NCI-H446 (cell line): ENCODE data around the gene OSBPL6.
"Not testable (repeated sequence)": the region's sequence is repeated elsewhere in the genome, so short reads cannot be mapped to it uniquely, and the experiment has no call there.

Experiments used
- DNase-seq, 2 experiments: peaks; one replicate each; lab custom pipeline; 2025; lab: John Stamatoyannopoulos, UW

OSBPL6 gene

GRCh38 chr2:178198441-178198840 is 4.1 kb downstream of the OSBPL6 start:
- not testable (repeated sequence) for DNase-seq

- no peak for DNase-seq
These were observed 5.0 kb downstream of the OSBPL6 start for GRCh38 chr2:178199334-178199733.

DNA sequence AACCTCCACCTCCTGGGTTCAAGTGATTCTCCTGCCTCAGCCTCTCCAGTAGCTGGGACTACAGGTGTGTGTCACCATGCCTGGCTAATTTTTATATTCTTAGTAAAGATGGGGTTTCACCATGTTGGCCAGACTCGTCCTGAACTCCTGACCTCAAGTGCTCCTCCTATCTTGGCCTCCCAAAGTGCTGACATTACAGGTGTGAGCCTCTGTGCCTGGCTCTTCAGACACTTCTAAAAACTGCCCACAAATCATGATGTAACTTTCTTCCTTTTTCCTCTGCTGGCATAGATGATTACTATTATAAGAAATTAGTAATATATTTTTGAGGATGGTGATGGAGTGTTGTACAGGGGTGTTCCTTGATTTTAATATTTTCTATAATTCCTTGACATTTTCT is 6.0 kb downstream of the OSBPL6 start:
- DNase-seq: no peak

DNA sequence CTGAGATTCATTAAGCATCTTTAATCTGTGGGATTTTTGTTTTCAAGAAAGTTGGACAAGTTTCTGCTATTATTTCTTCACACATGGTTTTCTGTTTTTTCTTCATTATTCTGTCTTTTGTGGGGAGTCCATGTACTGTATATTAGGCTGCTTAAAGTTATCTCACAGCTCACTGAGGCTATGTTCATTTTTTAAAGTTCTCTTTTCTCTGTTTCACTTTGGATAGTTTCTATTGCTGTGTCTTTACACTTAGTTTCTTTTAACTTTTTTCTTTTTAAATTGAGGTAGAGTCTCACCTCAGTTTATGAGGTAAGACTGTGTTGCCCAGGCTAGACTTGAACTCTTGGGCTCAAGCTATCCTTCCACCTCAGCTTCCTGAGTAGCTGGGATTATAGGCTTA is 8.6 kb downstream of the OSBPL6 start:
- DNase-seq: no peak

GRCh38 chr2:178204977-178205376 is 10.7 kb downstream of the OSBPL6 start:
- DNase-seq: peak; percentile 44 to 66

DNA sequence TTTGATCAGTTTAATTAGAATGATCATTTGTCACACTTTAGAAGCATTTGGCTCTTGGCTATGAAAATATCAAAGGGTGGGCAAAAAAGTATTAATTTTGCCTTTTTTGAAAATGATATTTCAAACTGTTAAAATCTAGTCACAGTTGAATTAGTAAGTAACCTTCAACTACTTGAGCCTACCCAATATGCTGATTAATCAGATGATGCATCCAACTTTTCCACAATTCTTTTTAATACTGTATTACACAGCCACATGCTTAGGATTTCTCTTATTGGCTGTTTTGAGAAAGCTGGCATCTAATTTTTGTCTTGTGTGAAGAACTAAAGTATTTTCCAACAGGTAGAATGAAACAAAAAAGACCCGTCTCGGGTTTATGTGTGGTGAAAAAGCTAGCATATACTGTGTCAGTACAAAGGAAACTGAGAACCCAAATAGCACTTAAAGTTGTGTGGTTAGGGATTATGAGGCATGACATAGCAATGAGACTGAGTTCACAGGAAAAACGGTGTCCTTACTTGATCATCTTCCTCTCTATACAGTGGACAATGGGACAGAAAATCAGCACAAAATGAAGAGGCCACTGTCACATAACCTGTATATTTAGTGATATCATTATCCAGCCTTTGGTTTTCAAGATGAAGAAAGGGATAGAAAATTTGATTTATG is 11.7 kb downstream of the OSBPL6 start:
- DNase-seq: no peak

DNA sequence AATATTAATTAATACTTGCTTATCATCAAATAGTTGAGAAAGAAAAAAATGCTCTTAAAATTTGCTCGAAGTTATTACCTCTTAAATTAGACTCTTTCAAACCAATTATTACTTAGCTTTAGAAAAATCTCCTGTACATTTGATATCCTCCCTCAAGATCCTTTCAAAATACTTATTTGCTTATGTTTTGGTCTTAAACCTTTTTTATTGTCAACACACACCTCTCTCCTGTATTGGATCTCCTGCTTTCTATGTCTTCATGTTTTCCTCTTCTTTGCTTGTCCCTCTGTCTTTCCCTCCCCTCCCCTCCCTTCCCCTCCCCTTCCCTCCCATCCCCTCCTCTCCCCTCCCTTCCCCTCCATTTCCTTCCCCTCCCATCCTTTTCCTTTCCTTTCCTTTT is 14.0 kb downstream of the OSBPL6 start:
- DNase-seq: no peak

DNA sequence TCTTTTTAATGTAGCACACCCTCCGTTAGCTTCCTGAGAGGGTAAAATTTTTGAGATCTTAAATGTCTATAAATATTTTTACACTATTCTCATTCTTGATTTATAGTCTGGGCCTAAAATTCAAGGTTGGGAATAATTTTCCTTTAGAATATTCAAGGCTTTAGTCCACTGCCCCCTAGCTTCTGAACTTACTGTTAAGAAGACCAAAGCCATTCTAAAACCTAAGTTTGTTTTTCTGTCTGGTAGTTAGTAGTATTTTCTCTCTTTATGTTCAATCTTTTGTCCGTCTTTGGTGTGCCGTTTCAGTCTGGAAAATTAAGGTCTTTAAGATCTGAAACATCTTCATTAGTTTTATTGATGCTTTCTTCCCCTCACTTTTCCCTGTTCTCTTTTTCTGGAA is 14.5 kb downstream of the OSBPL6 start:
- no peak for DNase-seq

DNA sequence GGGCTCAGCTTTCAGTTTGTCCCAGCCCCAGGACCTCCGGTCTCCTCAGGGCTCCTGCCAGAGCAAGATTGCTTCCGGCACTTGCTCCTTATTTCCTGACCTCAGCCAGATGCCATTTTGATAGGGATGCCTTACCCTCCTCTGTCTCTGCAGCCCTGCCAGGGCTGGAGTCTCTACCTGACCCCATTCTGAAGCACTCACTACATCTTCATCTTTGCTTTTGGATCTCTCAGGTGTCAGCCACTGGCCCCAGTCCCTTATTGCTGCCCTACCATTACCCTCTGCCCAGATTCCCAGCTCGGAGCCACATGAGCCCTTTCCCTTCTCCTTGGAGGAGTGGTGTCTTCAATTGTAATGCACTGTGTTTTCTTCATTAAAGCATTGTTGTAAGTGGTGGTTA is 17.1 kb downstream of the OSBPL6 start:
- DNase-seq: no peak

- DNase-seq: no peak
These were observed 17.6 kb downstream of the OSBPL6 start for GRCh38 chr2:178211943-178212342.

GRCh38 chr2:178213991-178214390 is 19.7 kb downstream of the OSBPL6 start:
- peak; percentile 44 to 68 for DNase-seq

GRCh38 chr2:178219247-178219646 is 24.9 kb downstream of the OSBPL6 start:
- DNase-seq: no peak

DNA sequence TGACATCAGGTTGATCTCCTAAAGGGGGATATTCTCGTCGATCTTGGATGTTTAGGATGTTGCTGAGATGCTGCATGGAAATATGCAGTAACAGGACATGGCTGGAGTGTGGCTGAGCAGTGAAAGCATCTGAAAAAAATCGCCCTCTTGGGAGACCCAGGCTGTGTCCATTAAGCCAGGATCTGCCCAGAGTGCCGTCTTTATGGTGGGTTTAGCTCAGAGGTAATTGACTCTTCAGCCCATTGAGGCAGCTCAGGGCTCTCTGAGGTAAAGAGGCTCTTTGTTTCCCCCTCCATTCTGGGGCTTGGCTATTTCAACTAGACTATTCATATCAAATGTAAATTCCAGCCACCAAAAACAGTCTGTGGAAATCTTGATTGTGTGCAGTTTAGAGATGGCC is 26.5 kb downstream of the OSBPL6 start:
- DNase-seq: no peak

DNA sequence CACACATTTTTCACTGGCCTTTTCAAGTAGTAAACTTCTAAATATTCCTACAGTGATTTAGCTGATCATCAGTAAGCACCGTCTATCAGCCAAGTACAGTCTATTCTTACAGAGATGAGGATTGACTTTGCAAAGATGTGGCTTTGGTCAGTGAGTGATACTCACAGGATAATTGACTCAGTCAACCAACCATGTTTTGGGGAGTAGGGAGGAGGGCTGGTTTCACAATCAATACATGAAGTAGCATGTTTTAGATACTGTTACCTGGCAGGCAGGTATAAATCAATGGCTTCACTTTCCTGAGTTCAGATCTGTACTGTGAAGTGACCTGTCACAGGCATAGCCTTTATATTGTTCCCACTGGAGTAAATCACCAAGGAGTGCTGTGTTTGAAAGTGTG is 27.2 kb downstream of the OSBPL6 start:
- no peak for DNase-seq

DNA sequence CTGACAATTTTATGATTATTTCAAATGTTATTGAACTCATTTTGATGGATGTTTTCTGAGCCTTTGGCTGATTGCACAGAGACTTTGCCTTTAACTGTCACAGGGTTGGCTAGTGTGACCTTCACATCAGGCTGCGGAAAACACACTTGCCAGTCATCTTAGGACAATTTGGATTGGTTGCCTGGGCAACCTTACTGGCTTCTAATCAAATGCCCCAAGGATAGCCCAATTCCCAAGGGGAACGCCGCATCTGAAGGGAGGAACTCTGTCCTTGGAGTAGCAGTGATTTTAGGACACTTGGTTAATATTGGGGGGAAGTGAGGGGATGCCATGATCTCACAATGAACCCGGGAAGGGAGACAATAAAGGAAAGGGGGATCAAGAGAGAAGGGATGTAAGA is 29.5 kb downstream of the OSBPL6 start:
- DNase-seq: peak; percentile 16 to 21

DNA sequence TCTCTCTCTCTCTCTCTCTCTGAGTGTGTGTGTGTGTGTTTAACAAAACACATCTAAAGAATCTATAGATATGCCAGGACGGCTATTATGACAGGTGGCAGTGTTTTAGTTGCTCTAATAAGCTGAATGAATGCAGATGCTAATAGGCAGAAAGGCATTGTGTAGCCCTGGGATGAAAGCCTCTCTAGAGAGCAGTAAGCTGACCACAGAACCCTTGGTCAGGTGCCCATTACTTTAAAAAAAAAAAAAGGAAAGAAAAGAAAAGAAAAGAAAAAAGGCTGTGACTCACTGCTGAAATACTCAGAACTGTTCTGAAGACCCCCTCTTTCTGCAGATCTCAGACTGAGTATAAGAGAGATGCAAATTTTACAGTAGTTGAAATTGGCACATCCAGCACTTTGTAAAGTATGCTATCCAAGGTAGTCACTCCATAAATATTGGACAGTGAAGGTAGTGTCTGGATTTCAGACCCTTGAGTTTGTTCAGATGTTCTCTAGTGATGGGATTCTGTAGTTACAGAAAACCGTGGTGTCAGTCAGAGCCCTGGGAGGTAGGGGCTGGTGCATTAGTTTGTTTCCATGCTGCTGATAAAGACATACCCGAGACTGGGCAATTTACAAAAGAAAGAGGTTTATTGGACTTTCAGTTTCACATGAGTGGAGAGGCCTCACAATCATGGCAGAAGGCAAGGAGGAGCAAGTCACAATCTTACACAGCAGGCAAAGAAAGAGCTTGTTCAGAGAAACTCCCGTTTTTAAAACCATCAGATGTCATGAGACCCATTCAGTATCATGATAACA is 30.9 kb downstream of the OSBPL6 start:
- DNase-seq: no peak

DNA sequence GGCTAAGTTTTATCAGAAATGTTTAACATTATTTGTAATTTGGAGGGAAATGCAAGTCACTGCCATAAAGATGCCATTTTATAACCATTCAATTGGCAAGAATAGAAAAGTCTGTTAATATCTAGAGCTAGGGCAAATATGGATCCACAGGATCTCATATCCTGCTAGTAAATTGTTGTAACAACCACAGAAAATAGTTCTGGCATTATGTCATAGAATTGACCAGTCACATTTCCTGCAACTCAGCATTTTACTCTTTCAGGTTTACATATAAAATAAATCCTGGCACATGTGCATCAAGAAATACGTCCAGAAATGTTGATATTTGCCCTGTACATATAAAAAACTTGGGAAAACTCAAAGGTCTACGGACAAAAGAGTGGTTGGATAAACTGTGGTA is 32.9 kb downstream of the OSBPL6 start:
- no peak for DNase-seq

DNA sequence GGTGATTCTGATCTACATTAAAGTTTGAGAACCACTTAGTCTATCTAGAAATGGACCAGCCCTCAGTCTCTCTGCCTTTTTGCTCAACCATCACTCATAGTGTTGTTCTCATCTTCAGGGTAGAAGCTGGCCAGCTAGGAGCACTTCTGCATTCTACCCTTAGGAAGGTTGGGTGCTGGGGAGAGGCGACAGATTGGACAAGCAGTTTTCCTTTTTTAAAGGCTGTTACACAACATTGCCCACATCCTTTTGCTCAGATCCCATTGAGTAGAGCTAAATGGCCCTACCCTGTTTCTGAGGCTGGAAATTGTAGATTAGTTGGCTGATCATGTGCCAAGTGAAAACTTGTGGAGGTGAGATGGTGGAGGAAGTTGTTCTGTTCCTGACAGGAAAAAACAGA is 35.6 kb downstream of the OSBPL6 start:
- no peak for DNase-seq

- DNase-seq: no peak
These were observed 36.1 kb downstream of the OSBPL6 start for GRCh38 chr2:178230396-178230795.

DNA sequence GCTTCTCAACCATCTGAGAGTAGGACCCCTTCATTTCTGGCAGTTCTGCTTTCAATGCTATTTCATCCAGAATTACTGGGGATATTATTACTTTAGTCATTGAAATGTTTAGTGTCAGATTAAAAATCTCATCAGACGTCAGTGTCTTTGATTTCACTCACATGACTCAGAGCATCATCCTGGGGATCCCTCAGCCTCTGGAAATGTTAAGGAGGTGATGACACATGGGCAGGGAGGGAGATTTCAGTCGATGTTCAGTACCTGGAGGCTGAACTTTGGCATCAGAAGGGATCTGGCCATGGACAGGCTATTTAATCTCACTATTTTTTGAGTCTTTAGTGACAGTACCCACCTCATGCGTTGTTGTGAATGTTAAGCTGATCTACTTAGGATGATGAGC is 39.1 kb downstream of the OSBPL6 start:
- no peak for DNase-seq

DNA sequence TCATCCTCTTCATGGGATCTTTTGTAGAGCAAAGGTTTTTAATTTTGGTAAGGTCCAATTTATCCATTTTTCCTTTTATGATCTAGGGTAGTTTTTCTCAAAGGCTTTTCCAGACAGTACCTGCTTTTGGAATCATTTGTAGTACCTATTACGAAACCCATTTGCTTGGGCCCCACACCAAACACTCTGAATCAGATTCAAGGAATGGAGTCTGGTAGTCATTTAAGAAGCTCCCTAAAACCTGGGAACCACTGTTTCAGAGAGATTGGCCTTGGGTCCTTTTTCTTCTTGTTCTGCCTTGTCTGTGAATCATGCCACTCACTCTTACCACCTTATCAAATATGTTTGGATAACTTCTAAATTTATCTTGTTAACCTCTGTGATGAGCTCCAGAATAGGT is 40.3 kb downstream of the OSBPL6 start:
- DNase-seq: no peak

- no peak for DNase-seq
These were observed 43.3 kb downstream of the OSBPL6 start for GRCh38 chr2:178237488-178238153.

- DNase-seq: peak in 1 of 2 experiments; percentile 24
These were observed 43.8 kb downstream of the OSBPL6 start for GRCh38 chr2:178238154-178238521.
